GM18907 (cell line): Measurements from ENCODE around the gene SPN.
"Not testable (repeated sequence)": the region's sequence is repeated elsewhere in the genome, so short reads cannot be mapped to it uniquely, and the experiment has no call there.

ENCODE experiments used
- ATAC-seq: cut with Tn5 transposase; IDR thresholded peaks from one replicate; pipeline ENCODE4 v1.9.1; 2021; ENCODE audit warnings: mild to moderate bottlenecking, moderate library complexity; ENCODE audit not compliant: unreplicated experiment

SPN gene

DNA sequence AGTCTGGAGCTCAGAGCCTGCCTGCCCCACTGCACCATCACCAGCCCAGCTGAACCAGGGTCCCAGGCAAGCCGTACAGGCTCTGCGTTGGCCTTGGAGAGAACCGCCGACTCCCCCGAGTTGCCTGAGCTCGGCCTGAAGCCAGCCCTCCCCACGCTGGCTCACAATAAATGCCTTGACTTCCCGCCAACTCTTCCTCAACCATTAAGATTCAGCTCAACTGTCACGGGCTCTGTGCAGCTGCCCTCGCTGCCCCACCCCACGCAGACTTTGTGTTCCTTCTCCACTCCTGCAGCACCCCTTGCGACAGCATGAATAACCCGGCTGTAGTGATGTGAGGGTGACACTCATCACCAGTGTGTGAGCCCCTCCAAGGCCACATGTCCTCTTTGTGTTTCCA is 11.1 kb downstream of the SPN start:
- no peak for ATAC-seq

DNA sequence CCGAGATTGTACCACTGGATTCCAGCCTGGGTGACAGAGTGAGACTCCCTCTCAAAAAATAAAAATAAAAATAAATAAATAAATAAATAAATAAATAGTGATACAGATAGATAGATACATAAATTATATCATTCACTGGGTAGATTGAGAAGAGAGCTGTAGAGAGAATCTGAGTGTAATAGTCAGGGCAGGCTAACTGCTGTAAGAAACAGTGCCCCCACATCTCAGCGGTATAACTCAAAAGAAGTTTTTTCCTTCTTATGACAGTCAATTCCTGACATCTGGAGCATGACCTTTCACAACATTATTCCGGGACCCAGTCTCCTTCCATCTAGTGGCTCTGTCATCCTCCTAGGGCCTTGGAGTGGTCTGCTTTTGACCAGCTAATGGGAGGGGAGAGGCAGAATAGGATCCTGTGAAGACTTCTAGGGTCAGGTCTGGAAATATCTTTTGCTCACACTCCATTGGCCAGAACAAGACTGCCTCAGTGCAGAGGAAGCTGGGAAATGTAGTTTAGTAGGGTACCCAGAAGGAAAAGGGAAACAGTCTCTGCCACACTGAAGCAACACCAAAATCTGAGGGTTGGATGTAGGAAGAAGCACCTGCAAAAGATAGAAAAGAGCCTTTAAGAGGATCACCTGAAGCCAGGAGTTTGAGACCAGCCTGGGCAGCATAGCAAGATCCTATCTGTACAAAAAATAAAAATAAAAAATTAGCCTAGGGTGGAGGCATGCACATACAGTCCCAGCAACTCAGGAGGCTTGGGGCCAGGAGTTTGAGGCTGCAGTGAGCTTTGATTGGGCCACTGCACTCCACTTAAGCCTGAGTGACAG is 13.0 kb downstream of the SPN start:
- no peak for ATAC-seq

DNA sequence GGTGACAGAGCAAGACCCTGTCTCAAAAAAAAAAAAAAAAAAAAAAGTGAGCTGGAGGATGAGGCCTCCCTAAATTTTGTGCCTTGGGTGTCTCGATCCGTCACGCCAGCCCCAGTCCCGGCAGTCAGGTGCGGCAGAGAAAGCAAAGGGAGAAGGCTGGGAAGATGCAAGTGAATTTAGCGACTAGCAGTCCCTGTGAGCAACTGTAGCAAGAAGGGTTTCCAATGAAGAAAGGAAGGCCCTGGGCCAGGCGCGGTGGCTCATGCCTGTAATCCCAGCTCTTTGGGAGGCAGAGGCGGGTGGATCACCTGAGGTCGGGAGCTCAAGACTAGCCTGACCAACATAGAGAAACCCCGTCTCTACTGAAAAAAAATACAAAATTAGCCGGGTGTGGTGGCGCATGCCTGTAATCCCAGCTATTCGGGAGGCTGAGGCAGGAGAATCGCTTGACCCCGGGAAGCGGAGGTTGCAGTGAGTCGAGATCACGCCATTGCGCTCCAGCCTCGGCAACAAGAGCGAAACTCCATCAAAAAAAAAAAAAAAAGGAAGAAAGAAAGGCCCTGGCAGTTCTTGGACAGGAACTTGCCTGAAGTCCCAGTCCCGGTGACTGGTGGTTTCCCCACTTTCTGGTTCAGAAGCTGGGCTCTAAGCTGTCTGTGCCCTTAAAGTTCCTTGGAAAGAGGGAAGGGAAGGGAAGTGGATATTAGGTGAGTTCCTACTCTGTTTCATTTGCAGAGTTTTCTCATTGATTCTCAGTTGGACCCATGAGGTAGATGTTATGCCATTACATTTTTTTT is 14.1 kb downstream of the SPN start:
- ATAC-seq = no peak

DNA sequence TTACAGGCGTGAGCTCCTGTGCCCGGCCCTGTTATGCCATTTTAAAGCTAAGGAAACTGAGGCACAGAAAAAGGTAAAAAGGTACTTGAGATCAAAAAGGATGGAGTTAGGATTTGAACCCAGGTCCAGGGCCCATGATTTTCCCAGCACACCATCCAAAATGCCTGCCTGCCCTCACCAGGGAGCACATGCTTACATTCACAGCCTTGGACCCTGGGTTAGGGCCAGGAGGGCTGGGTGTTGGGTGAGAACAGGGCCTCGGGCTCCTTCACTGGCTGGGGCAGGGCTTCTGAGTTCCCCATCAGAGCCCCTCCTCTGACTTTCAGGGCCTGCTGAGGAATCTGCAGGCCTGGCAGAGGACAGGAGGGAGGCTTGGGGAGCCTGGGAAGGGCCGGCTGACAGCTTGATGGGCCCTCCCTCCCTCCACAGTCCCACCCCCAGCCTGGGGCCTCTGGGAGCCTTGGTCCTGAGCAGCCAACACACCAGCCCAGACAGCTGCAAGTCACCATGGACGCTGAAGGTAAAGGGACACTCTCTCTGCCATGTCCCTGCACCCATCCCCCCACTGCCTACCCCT is 15.7 kb downstream of the SPN start, which contains the start of gene QPRT:
Gene QPRT (plus strand): TSS at position 490 of the 577 bp plus-strand sequence. CDS start 18 bp downstream, at position 508.
- no peak for ATAC-seq

DNA sequence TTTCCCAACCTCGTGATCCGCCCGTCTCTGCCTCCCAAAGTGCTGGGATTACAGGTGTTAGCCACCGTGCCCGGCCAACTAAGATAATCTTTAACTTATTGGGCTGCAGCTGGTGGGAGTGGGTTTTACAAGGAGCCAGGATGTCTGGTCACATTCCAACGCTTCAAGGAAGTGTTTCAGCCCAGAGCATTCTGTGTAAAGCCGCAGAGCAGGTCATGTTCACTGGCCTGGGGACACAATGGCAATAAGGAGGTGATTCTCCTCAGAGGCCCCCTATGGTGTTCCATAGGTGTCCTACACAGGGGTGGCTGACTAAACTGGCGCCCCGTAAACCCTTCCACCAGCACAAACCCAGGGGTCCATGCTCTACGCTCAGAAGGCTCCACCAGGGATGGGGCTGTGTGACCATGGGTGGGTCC is 17.1 kb downstream of the SPN start:
- no peak for ATAC-seq

DNA sequence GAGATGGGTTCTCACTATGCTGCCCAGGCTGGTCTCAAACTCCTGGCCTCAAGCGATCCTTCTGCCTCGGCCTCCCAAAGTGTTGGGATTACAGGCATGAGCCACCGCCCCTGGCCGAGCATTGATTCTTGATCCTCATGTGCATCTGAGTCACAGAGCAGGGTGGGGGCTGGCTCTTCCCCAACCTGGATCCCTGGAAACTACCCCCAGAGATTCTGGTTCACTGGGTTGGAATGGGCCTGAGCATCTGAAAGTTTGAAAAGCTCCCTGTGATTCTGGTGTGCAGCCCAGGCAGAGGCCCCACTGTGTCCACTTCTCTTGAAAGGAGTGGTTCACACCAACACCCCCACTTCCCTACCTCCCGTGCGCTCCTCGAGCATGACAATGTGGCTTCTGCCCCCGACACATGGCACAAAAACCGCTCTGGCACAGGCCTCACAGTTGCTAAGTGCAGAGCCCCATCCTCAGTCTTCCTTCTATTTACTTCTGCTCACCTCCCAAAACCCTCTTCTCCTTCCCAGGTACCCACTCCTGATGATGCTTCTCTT is 20.6 kb downstream of the SPN start:
- ATAC-seq = no peak

DNA sequence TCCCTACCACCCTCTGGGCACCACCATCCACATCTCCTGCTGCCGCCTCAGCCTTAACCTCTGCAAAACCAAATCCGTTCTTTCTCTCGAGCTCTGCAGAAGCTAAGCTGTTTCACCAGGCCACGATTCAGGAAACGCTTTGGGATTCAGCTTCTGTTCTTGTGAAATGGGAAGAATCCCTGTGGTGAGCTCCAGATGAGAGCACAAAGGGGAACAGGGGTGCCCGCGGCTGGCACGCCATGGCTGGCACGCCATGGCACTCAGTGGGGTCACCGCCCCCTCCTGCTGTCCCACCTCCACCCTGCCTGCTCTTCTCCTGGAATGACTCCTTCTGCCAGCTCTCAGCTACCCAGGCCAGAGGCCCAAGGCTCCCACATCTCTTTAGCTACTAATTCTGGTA is 21.6 kb downstream of the SPN start:
- ATAC-seq = no peak

DNA sequence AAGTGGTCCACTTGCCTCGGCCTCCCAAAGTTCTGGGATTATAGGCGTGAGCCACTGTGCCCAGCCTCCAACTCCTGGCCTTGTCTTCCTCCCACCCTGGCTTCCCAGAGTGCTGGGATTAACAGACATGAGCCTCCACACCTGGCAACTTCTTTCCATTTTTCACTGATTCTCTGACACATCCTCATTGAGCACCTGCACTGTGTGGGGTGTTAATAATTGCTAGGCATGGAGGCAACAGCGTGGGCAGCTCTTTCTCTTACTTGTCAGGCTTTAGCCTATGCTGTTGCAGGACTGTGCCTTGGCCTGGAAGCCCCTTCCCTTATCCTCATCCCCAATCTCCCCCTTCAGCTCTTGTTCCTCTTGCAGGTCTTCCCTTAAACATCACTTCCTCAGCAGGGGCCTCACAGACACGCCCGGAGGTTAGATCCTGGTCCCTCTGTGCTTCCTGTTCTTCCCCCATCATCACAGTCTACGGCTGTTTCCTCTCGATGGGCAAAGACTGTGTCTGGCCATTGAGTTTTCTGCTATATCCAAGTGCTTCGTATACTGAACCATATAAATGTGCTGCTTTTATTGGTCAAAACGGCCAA is 23.8 kb downstream of the SPN start:
- ATAC-seq = no peak

DNA sequence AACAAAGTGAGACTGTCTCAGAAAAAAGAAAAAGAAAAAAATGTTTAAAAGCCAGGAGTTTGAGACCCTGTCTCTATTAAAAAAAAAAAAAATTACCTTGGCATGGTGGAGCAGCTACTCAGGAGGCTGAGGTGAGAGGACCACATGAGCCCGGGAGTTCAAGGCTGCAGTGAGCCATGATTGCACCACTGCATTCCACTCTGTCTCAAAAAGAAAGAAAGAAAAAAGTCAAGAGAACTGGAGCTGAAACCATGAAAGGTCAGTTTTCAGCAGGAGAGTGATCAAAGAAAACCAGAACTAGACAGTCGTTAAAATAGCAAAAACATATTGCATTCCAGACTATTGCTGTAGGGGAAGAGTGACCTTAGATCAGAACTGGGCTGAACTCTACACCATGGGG is 24.7 kb downstream of the SPN start:
- no peak for ATAC-seq

DNA sequence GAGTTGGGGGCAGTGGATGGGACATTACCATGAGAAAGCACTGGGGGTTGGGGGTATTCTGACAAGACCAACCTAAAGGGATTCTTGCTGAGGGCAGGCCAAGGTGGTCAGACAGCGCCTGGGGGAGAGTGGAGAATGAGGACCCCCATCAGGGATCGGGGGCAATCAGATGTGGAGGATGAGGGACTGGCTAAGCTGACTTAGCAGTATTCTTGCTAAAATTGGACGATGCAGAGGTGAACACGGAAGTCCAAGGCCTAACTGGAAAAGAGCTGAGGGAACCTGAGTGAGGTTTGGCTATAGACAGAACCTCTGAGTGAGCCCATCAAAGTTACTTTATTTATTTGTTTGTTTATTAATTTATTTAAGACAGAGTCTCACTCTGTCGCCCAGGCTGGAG is 25.1 kb downstream of the SPN start:
- no peak for ATAC-seq

DNA sequence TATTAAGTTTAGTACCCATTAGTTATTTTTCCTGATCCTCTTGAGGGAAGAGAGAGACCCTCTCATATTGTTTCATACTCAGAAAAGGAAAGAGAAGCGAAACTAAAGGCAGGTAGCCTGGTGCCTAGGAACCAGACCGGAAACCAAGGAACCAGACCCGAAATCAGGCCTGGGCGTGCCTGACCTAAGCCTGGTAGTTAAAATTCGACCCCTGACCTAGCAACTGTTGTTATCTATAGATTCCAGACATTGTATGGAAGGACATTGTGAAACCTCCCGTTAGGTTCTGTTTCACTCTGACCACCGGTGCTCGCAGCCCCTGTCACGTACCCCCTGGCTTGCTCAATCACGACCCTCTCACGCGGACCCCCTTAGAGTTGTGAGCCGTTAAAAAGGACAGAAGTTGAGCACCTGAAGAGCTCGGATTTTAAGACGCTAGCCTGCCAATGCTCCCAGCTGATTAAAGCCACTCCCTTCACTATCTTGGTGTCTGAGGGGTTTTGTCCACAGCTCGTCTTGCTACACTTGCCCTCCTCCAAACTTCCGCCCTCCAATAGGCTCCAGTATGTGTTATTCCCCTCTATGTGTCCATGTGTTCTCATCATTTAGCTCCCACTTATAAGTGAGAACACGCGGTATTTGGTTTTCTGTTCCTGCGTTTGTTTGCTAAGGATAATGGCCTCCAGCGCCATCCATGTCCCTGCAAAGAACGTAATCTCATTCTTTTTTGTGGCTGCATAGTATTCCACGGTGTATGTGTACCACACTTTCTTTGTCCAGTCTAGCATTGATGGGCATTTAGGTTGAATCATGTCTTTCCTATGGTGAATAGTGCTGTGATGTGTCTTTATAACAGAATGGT is 26.7 kb downstream of the SPN start:
- ATAC-seq = not testable (repeated sequence)

DNA sequence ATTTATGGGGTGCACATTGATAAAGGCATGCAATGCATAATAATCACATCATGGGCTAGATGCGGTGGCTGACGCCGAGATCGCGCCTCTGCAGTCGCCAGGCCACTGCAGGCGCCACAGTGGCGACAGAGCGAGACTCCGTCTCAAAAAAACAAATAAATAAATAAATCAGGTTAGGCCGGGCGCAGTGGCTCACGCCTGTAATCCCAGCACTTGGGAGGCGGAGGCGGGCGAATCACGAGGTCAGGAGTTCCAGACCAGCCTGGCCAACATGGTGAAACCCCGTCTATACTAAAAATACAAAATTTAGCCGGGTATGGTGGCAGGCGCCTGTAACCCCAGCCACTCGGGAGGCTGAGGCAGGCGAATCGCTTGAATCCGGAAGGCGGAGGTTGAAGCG is 29.6 kb downstream of the SPN start:
- not testable (repeated sequence) for ATAC-seq

DNA sequence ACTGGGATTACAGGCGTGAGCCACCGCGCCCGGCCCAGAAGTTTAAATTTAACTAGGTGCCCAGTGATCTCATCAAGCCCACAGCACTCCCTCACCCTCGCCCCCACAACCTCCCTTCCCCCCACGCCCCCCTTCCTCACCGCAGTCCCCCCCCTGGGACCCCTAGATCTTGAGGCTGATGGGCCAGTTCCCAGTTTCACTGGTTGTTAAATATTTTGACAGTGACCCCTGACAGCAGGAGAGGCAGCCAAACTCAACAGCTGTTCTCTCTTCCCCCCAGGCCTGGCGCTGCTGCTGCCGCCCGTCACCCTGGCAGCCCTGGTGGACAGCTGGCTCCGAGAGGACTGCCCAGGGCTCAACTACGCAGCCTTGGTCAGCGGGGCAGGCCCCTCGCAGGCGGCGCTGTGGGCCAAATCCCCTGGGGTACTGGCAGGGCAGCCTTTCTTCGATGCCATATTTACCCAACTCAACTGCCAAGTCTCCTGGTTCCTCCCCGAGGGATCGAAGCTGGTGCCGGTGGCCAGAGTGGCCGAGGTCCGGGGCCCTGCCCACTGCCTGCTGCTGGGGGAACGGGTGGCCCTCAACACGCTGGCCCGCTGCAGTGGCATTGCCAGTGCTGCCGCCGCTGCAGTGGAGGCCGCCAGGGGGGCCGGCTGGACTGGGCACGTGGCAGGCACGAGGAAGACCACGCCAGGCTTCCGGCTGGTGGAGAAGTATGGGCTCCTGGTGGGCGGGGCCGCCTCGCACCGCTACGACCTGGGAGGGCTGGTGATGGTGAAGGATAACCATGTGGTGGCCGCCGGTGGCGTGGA is 31.5 kb downstream of the SPN start:
- ATAC-seq = no peak

DNA sequence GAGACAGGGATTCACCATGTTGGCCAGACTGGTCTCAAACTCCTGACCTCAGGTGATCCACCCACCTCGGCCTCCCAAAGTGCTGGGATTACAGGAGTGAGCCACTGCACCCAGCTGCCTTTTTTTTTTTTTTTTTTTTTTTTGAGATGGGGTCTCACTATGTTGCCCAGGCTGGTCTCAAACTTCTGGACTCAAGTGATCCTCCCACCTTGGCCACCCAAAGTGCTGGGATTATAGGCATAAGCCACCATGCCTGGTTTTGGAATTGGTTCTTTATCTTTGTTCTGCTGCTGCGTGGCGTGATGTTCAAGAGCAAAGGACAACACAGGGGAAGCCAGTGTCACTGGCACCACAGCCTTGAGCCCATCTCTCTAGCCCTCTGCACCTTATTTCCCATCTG is 32.6 kb downstream of the SPN start:
- ATAC-seq = not testable (repeated sequence)

DNA sequence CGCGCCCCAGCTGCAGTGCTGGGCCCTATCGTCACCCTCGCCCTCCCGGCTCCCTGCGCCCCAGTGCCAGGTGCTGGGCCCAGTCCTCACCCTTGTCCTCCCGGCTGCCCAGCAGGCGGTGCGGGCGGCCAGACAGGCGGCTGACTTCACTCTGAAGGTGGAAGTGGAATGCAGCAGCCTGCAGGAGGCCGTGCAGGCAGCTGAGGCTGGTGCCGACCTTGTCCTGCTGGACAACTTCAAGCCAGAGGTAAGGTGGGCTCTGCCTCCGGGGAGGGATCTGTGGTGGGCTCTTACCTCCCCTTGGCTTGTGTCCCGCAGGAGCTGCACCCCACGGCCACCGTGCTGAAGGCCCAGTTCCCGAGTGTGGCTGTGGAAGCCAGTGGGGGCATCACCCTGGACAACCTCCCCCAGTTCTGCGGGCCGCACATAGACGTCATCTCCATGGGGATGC is 33.9 kb downstream of the SPN start:
- no peak for ATAC-seq

DNA sequence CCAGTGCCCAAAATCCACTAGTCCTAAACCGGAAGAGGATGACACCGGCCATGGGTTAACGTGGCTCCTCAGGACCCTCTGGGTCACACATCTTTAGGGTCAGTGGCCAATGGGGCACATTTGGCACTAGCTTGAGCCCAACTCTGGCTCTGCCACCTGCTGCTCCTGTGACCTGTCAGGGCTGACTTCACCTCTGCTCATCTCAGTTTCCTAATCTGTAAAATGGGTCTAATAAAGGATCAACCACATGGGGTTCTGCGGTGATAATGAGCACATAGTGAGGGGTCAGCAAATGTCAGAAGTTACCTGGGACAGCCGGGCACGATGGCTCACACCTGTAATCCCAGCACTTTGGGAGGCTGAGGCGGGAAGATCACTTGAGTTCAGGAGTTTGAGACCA is 34.3 kb downstream of the SPN start:
- no peak for ATAC-seq

DNA sequence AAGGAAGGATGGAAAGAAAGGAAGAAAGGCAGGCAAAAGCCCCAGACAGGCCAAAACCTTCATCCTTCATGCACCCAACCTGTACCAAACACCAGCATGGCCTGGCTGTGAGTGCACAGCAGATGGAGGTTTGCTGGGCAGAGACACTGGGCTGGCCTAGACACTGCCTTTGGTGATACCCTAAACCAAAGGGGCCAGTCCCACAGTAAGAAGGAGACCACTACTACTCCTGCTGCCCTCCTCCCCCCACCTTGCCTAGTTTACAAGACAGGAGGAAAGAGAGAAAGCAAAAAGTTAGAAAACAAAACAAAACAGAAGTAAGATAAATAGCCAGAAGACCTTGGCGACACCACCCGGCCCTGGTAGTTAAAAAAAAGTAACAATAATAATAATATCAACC is 35.0 kb downstream of the SPN start:
- no peak for ATAC-seq

DNA sequence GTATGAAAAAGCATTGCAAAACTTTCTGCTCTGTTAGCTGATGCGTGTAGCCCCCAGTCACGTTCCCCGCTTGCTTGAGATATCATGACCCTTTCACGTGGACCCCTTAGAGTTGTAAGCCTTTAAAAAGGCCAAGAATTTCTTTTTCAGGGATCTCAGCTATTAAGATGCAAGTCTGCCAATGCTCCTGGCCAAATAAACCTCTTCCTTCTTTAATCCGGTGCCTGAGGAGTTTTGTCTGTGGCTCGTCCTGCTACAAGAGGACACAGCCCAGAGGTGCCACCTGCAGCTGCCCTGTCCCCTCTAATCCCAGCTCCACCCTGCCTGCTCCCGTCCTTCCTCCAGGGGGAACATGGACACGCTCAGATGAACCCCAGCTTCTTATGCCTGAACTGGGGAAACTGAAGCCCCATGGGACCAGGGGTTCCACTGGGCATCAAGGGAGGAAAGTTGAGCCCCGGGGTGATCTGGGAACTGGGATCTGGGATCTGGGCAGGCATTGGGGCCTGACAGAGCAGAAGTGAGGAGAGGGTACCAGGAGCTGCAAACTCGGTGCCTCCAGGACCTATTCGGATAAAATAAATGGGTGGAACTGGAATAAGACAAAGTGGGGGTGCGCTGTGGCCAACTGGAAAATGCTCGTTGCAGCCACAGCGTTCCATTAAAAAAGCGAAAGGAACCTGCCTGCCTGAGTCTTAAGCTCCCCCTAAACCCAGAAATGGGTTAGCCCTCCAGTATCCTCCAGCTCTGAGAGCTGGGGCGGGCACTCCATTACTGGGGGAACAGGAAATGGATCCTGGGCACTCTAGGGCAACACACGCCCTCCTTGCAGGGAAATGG is 35.7 kb downstream of the SPN start:
- ATAC-seq = no peak
